K562 (cell line): ENCODE data around the gene TREH. TPM values are rescaled to one million over a fixed set of nuclear protein-coding genes. Genes with fewer than 3 reads are reported as not detected.
A peak's percentile ranks its signal among the peaks of the same experiment; 100 is the strongest.

Experiments
- ATAC-seq: fragments of 200-7000 bp; cut with Tn5 transposase; 3 replicates; pipeline ENCODE4 v1.9.1; 2020; ENCODE audit warnings: moderate library complexity
- BruUV-seq: library from RNA; stranded (reverse); fragments of 400-500 nt; replicated peaks from 2 replicates; lab custom pipeline; 2021; lab: Mats Ljungman, UMichigan
- CTCF ChIA-PET: fragments of 300-600 bp; formaldehyde crosslinking; extraction: SDS; loops from one replicate; lab custom pipeline; 2021; ENCODE audit warnings: low intra/inter-chr PET ratio; lab: Yijun Ruan, JAX
- POLR2A ChIA-PET: fragments of 300-600, 350-650 bp; sonication (Branson Sonifier 250); formaldehyde crosslinking; extraction: SDS; loops from one replicate; lab custom pipeline; 2021; ENCODE audit warnings: antibody characterized with exemption, inconsistent platforms; lab: Yijun Ruan, JAX
- DNase-seq, 4 experiments: peaks; one replicate each; pipeline versions ENCODE4 v3.0.0 to v3.0.0-alpha.2; 2011 to 2018; ENCODE audit warnings: low spot score in 3 of 4, mixed read lengths in 3 of 4; ENCODE audit errors: extremely low read depth in 1 of 4
- FAIRE-seq: peaks from 2 replicates; lab custom pipeline; 2011; peaks lifted over from hg19 to GRCh38; lab: Jason Lieb, UNC
- H2AFZ ChIP-seq: 2 replicates; pipeline ENCODE4 v1.6.0; 2011; ENCODE audit warnings: low read depth, low read length, control low read depth, inconsistent platforms
- H3K27ac ChIP-seq: fragments of 200-600 bp; 3 replicates; pipeline ENCODE4 v1.8.0; 2011; ENCODE audit warnings: low read depth, mild to moderate bottlenecking, control low read depth, inconsistent platforms, low read length, moderate library complexity, mixed read lengths; ENCODE audit errors: extremely low read depth
- H3K27me3 ChIP-seq, 2 experiments: fragments of 300-600 bp in 1 of 2; 2 replicates in 1 of 2; 3 replicates in 1 of 2; pipeline versions ENCODE4 v1.6.0 to v1.8.0; 2011; ENCODE audit warnings: inconsistent platforms in 2 of 2, low read length in 2 of 2, mild to moderate bottlenecking in 1 of 2, mixed read lengths in 1 of 2, moderate library complexity in 1 of 2; ENCODE audit not compliant: control insufficient read depth in 2 of 2, insufficient read depth in 2 of 2
- H3K36me3 ChIP-seq: fragments of 300-600 bp; 3 replicates; pipeline ENCODE4 v1.8.0; 2011; ENCODE audit warnings: mild to moderate bottlenecking, low read length, inconsistent platforms; ENCODE audit not compliant: control insufficient read depth, insufficient read depth
- H3K4me1 ChIP-seq, 2 experiments: fragments of 200-600 bp in 1 of 2; replicated peaks in 1 of 2; 2 replicates in 1 of 2; 3 replicates in 1 of 2; pipeline versions ENCODE4 v1.5.1 to v1.8.0; 2011; ENCODE audit warnings: inconsistent platforms in 2 of 2, low read length in 2 of 2, mild to moderate bottlenecking in 1 of 2, mixed read lengths in 1 of 2, moderate library complexity in 1 of 2; ENCODE audit not compliant: control insufficient read depth in 2 of 2, insufficient read depth in 2 of 2
- H3K4me2 ChIP-seq: 2 replicates; pipeline ENCODE4 v1.6.1; 2011; ENCODE audit warnings: low read length, control low read depth, inconsistent platforms, mixed read lengths; ENCODE audit not compliant: insufficient read depth
- H3K4me3 ChIP-seq: fragments of 200-600 bp; sonication (generic), shearing (Covaris generic); 2 replicates; pipeline ENCODE4 v1.5.1; 2016; ENCODE audit warnings: control low read depth, inconsistent platforms
- H3K79me2 ChIP-seq: fragments of 200-600 bp; 3 replicates; pipeline ENCODE4 v1.8.0; 2011; ENCODE audit warnings: low read length, inconsistent platforms; ENCODE audit not compliant: control insufficient read depth, insufficient read depth
- H3K9ac ChIP-seq, 2 experiments: 2 replicates each; pipeline versions ENCODE4 v1.6.0 to v1.6.1; 2011; ENCODE audit warnings: low read depth in 2 of 2, low read length in 2 of 2, control low read depth in 1 of 2, inconsistent platforms in 1 of 2, mild to moderate bottlenecking in 1 of 2, mixed read lengths in 1 of 2; ENCODE audit not compliant: insufficient read depth in 1 of 2
- H3K9me1 ChIP-seq: one replicate; pipeline ENCODE4 v1.6.0; 2011; ENCODE audit warnings: inconsistent platforms, mild to moderate bottlenecking, low read length, moderate library complexity; ENCODE audit not compliant: control insufficient read depth, insufficient read depth
- H3K9me3 ChIP-seq: replicated peaks from 2 replicates; pipeline ENCODE4 v1.5.1; 2011; ENCODE audit warnings: low read depth, low read length, inconsistent platforms; ENCODE audit not compliant: control insufficient read depth, insufficient read depth
- H4K20me1 ChIP-seq: replicated peaks from 2 replicates; pipeline ENCODE4 v1.6.1; 2011; ENCODE audit warnings: low read length, inconsistent platforms, mixed read lengths; ENCODE audit not compliant: control insufficient read depth, insufficient read depth
- HNRNPL ChIP-seq: fragments of 200-400 bp; formaldehyde crosslinking; IDR thresholded peaks from 2 replicates; pipeline ENCODE4 v1.6.1; 2017; ENCODE audit warnings: low read depth, mild to moderate bottlenecking, low read length
- PHF20 ChIP-seq: fragments of 450-650 bp; IDR thresholded peaks from 2 replicates; pipeline ENCODE4 v1.6.1; 2018; ENCODE audit not compliant: partially characterized antibody
- PHF8 ChIP-seq: fragments of 200-600 bp; sonication (generic); IDR thresholded peaks from 2 replicates; pipeline ENCODE4 v1.6.1; 2012; ENCODE audit warnings: mixed run types, mild to moderate bottlenecking, inconsistent platforms, low read length, moderate library complexity, borderline replicate concordance
- TRIM24 ChIP-seq, 2 experiments: fragments of 450-650 bp; IDR thresholded peaks; 2 replicates each; pipeline ENCODE4 v1.6.1; 2016
- ZKSCAN1 ChIP-seq: fragments of 150-350 bp; IDR thresholded peaks from 2 replicates; pipeline ENCODE4 v1.6.1; 2016; ENCODE audit warnings: low read depth, low read length
- ZNF766 ChIP-seq: fragments of 200-800 bp; sonication (Bioruptor generic); conservative IDR thresholded peaks from 2 replicates; pipeline ENCODE4 v1.6.1; 2016; ENCODE audit warnings: missing genetic modification characterization, missing compliant biosample characterization
- WGBS: fragments of 100-300 bp; shearing (Covaris generic); methylation state at CpG from one replicate; pipeline ENCODE4 v1.1.6; 2016; ENCODE audit warnings: low coverage, mixed read lengths; ENCODE audit not compliant: insufficient coverage; ENCODE audit errors: missing lambda C conversion rate; 5-methylcytosine and 5-hydroxymethylcytosine counted together
- in situ Hi-C: fragments of 300-500 bp; cut with MboI; formaldehyde crosslinking; loops from 4 replicates; pipeline ENCODE4 v1.15.0; 2018; ENCODE audit warnings: inconsistent platforms, mixed read lengths
- intact Hi-C: fragments of 100-400 bp; cut with micrococcal nuclease; formaldehyde crosslinking; loops from 2 replicates; pipeline ENCODE4 v1.14.2; 2022
- polyA plus RNA-seq, 8 experiments: library from polyadenylated mRNA; depleted of rRNA in 4 of 8; stranded (reverse) in 5 of 8; unstranded in 3 of 8; fragments of >200 nt; fragmentation: Nextera tagmentation in 2 of 8; fragmentation: Illumina TruSeq in 1 of 8; extraction: Ambion mirVana in 2 of 8; extraction: Trizol in 1 of 8; gene quantifications; 2 replicates each; pipeline versions ENCODE4 v1.2.1 to v1.2.3, GENCODE V29; 2011 to 2014; ENCODE audit warnings: inconsistent platforms in 1 of 8, missing spikeins in 1 of 8
- total RNA-seq, 7 experiments: library from RNA; depleted of rRNA in 6 of 7; stranded (reverse); fragments of >200 nt in 6 of 7; fragmentation: Illumina TruSeq in 2 of 7; extraction: Trizol in 2 of 7; gene quantifications; 2 replicates each; pipeline versions ENCODE4 v1.2.1 to v1.2.3, GENCODE V29; 2011 to 2021; ENCODE audit warnings: low replicate concordance in 1 of 7
- TF ChIP-seq, protein P1 (sequence below): fragments of 450-650 bp; formaldehyde crosslinking; IDR thresholded peaks from 2 replicates; pipeline ENCODE4 v1.4.0; 2022; ENCODE audit warnings: missing genetic modification characterization
- TF ChIP-seq, protein P2 (sequence below), 2 experiments: fragments of 450-650 bp; formaldehyde crosslinking in 1 of 2; IDR thresholded peaks; 2 replicates each; pipeline versions ENCODE4 v1.4.0 to v1.6.1; 2014 to 2020; ENCODE audit warnings: mild to moderate bottlenecking in 2 of 2, borderline replicate concordance in 1 of 2, low read depth in 1 of 2

The TREH gene
- total and polyA plus RNA-seq, 9 of the 15 experiments (the other 6 are each of a cell fraction or from before 2014, with no cell fraction given) = 0.09 to 0.20 (median 0.11) TPM; not detected in 6

DNA sequence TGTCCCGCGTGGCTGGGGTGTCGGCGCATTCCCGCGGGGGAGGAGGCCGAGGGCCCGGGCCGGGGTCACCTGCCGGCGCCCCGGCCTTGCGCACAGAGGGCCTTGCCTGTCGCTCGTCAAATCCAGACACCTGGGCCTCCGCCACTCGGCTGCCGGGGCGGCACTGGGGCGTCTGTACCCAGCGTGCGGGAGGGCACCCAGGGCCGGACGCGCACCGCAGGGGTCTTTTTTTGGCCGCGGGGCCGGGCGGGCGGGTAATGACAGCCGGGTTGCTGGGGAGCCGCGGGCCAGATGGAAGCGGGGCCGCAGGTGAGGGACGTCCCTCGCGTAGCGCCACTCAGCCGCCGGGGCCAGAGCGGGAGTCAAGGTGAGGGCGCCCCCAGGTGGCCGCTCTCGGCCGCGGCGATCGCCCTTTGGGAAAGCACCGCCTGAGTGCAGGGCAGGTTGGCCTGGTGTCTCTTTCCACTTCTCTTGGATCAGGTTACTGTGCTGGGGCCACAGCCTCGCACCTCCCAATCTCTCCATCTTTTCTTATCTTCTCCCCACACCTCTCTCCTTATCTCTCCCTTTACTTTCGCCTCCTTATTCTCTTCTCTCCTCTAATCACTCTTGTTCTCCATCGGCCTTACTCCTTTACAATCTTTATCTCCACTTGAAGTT lies 68.5 kb downstream of the TREH start:
- peak; percentile 74 for FAIRE-seq
- intact Hi-C loops = loop anchor here (1.0 to 2.0 kb wide), 2 partner anchors 16 to 48 kb away; no protein-coding TSS in a partner anchor
- Histone ChIP-seq H2AFZ (peak overlapping the region; percentile 68), H3K27me3 (no peaks in the 10 kb centered on the region), H3K79me2 (peaks cover 10% of the 10 kb centered on the region; the same call in 2 of the 3 replicates), H3K4me2 (peak overlapping the region; percentile 50), H3K9ac (peak overlapping the region in 1 of 2 experiments; percentile 84; a peak in 2 of 4 replicates), H3K4me3 (no peak overlapping the region), H3K9me3 (no peaks in the 10 kb centered on the region), H3K9me1 (peaks cover 3% of the 10 kb centered on the region), H3K36me3 (peaks cover 15% of the 10 kb centered on the region), H3K4me1 (peaks cover 23 to 51% of the 10 kb centered on the region in 2 experiments), H3K27ac (peak overlapping the region; percentile 38; the same call in 1 of the 3 replicates), H4K20me1 (no peaks in the 10 kb centered on the region)
- peak; percentile 72 to 91 (median 76) for DNase-seq
- in situ Hi-C loops = no loop called here
- 13% methylated on average over 19 of the region's 54 CpGs for WGBS
- ChIA-PET CTCF (interaction anchor here (0.6 to 1.4 kb wide), 3 partner anchors 16 to 345 kb away, joined by 3 to 4 read pairs (median 3); partner anchors contain the start of gene UPK2), POLR2A (interaction anchor here (1.1 kb wide), 1 partner anchor 11 kb away, joined by 3 read pairs; no protein-coding TSS in a partner anchor)
- peak; percentile 81 for ATAC-seq
- no TSS peak for BruUV-seq
- 0 out of 2 replicates have a peak, but pooled peaks have one; percentile 31 for TF ChIP-seq ZNF766 (CRISPR knock-in tag)
- 0 out of 2 replicates have a peak, but pooled peaks have one; percentile 9 for TF ChIP-seq PHF8
- TF ChIP-seq PHF20 = no peak
- 0 out of 2 replicates have a peak, but pooled peaks have one; percentile 69 for TF ChIP-seq ZKSCAN1
- TF ChIP-seq, protein P1, sequence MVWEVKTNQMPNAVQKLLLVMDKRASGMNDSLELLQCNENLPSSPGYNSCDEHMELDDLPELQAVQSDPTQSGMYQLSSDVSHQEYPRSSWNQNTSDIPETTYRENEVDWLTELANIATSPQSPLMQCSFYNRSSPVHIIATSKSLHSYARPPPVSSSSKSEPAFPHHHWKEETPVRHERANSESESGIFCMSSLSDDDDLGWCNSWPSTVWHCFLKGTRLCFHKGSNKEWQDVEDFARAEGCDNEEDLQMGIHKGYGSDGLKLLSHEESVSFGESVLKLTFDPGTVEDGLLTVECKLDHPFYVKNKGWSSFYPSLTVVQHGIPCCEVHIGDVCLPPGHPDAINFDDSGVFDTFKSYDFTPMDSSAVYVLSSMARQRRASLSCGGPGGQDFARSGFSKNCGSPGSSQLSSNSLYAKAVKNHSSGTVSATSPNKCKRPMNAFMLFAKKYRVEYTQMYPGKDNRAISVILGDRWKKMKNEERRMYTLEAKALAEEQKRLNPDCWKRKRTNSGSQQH (CRISPR knock-in tag) = 0 out of 2 replicates have a peak, but pooled peaks have one; percentile 39
- peak; percentile 15 to 49; a peak in 2 of 4 replicates for TF ChIP-seq TRIM24 (IDR thresholded peaks at IDR 0.05)
- TF ChIP-seq, protein P2, sequence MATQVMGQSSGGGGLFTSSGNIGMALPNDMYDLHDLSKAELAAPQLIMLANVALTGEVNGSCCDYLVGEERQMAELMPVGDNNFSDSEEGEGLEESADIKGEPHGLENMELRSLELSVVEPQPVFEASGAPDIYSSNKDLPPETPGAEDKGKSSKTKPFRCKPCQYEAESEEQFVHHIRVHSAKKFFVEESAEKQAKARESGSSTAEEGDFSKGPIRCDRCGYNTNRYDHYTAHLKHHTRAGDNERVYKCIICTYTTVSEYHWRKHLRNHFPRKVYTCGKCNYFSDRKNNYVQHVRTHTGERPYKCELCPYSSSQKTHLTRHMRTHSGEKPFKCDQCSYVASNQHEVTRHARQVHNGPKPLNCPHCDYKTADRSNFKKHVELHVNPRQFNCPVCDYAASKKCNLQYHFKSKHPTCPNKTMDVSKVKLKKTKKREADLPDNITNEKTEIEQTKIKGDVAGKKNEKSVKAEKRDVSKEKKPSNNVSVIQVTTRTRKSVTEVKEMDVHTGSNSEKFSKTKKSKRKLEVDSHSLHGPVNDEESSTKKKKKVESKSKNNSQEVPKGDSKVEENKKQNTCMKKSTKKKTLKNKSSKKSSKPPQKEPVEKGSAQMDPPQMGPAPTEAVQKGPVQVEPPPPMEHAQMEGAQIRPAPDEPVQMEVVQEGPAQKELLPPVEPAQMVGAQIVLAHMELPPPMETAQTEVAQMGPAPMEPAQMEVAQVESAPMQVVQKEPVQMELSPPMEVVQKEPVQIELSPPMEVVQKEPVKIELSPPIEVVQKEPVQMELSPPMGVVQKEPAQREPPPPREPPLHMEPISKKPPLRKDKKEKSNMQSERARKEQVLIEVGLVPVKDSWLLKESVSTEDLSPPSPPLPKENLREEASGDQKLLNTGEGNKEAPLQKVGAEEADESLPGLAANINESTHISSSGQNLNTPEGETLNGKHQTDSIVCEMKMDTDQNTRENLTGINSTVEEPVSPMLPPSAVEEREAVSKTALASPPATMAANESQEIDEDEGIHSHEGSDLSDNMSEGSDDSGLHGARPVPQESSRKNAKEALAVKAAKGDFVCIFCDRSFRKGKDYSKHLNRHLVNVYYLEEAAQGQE (IDR thresholded peaks at IDR 0.05; ENCODE audit: borderline replicate concordance) = peak; percentile 70
- TF ChIP-seq, protein P2 (CRISPR knock-in tag; IDR thresholded peaks at IDR 0.05; ENCODE audit: low read depth) = no peak
- TF ChIP-seq HNRNPL = 0 out of 2 replicates have a peak, but pooled peaks have one; percentile 55
